HG03108 (cell line): ENCODE results near the gene MACROH2A1.

Experiments
- ATAC-seq: cut with Tn5 transposase; IDR thresholded peaks from one replicate; pipeline ENCODE4 v1.9.1; 2021; ENCODE audit warnings: moderate library complexity; ENCODE audit not compliant: unreplicated experiment

Gene MACROH2A1

DNA sequence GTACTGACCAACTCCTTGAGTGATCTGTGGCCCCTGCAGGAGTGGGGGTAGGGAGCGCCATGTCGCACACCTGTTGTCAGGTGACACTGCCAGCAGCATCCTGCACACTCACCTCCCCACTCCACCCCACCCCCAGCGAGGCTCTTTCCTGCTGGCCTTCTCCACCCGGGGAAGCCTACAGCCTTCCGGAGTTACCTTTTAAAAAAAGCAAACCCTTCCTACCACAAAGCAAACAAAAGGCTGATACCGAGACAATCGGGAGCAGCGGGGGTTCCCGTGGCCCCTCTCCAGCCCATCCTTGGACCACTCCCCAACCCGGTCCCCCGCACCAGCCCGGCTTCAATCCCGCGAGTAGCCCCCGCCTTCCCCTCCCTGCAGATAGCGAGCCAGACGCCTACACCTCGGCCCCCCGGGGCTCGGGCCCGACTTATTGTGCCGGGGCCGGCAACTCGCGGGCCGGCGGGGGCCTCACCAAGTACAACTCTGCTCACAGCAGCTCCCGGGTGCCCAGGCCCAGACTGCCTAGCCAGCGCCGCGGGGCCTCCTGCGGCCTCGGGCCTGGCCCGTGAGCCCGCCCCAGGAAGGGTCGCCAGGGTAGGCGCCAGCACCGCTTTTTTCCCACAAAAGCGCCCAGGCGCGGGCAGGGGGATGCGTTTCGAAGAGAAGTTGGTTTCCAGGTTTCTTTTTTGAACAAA lies 724 bp downstream of the MACROH2A1 start:
- ATAC-seq: peak; percentile 30

DNA sequence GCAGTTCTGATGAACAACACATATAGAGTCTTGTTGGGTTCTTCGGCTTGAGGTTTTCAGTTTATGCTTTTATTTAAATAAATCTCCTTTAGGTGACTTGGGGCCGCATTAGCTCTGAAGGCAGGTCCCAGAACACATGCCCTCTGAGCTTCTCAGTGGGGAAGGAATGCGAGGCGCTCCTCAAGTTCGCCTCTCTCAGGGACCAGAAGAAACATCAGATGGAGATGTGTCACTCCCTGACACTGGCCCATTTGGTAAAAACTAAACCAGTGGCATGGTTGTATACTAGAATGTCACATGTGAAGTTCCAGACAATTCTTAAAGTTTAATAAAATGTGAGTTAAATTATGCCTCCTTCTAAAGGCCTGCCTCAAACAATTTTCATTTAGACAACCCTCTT lies 1.9 kb downstream of the MACROH2A1 start:
- no peak for ATAC-seq

DNA sequence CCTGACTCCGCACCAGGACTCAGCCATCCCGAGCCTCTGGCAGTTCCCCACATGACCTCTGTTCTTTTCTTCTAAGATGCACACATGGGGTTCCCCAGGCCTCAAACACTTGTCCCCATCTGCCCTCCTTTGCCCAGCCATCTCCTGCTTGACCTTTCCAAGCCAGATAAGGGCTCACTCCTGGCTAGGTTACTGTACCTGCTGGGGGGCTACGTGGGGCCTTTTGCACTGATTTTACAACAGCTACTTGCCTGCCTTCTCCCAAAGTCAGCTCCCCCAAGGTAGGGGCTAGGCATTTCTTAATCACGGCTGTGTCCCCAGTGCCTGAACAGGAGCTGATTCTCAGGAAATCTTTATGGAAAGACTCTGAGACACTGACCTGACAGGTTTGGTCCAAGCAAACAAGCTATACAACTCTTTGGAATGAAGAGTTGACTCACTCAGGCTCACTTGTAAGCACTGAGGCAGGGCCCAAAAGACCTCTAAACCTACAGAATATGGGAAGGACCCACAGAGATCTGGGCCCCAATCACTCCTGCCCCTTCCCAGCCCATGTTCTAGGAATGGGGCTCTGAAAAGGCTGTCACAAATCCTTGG lies 2.5 kb downstream of the MACROH2A1 start:
- ATAC-seq: no peak

DNA sequence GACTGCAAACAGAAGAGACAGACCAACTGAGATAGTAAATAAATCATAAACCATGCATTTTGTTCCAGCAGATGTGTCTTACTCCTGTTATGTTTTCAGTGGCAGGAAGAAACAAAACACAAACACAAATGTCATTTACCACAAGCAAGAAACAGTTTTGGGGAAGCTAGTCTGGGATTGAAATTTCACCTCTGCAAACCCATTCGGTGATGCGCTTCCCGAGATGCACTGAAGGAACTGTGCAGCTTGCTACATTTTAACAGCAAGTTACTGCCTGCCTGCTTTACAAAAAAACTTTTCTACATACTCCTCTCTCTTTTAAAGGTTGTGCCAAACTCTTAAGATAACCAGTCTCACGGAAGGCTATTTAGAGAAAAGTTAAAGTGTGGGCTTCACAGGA lies 3.2 kb downstream of the MACROH2A1 start:
- no peak for ATAC-seq

DNA sequence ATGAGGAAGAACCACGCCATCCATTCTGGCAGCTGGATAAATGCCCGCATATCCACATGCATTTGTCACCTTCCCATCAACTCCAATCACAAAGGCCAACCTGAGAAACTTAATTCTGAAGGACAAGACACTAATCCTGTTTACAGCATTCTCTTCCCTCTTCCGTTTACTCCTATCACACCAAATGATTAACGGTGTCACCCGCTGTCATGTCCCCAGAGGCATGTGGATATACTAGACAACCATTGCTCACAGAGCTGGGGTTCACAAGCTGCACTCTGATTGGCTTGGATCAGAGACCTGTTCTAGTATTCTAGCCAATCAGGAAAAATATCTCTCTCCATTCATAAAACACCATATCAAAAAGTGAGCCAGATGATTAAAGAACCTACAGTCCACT lies 3.6 kb downstream of the MACROH2A1 start:
- ATAC-seq: no peak

DNA sequence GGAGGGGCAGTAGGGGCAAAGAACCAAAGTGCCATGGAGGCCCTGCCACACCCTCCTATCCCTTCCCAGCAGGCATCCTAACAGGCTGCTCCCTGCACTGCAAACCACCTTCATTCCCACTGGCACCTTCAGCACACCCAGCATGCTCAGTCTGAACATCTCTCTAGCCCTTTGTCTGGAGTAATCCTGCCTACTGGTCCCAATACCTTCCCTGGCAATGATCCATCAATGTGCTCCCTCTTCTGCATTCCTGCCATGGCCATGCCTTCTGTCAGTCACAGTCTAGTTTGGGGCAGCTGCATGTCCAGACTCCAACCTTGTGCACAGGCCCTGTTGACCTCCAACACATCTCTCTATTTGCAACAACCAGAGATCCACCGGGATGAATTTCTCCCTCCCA lies 4.9 kb downstream of the MACROH2A1 start:
- no peak for ATAC-seq

DNA sequence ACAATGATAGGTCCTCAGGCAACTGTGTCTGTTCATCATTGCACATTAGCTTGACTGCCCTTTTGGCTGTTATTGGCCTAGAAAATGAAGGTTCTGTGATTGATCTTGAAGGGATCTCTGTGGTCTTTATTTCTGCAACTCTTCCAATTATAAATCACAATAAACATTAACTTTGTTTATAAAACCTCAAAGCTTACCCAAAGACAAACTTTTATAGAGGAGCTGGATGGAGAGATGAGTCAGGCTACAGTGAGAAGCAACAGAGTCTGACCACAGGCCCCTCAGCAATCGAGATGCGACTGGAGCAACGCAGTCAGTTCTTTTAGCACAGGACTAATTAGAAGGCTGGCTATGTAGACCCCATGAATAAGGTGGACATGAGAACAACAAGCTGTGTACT lies 5.3 kb downstream of the MACROH2A1 start:
- ATAC-seq: no peak

DNA sequence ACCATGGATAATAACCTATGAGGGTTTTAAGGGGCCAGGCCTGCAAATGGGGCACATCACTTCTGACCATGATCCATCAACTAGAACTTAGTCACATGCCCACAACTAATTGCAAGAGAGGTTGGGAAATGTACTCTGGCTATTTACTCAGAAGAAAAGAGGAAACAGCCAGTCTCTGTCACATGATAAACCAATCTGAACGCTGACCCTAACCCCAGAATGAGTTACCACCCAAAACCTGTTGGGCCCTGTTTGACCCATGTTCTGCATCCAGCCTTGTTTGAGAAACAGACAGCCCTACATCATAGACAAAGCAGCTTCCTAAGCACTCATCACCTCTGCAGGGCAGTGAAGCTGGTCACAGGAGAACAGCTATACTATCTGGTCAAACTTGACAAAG lies 5.8 kb downstream of the MACROH2A1 start:
- ATAC-seq: no peak

DNA sequence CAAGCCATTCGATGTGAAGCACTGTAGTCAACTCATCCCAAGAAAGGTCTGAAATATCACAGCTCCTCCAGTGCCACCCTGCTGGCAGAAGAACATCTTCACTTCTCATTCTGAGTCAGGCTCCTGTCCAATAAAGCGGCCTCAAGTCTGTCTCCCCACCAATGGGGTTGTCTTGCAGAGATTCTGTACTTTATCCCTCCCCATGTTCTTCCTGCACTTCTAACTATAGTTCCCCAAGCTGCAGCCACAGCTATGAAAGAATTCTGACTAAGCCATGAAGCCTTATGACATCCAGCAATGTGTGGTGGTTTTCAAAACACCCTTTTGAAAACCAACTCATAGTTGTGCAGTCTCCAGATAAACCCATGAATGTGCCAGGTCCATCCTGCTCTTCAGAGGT lies 6.8 kb downstream of the MACROH2A1 start:
- ATAC-seq: no peak

DNA sequence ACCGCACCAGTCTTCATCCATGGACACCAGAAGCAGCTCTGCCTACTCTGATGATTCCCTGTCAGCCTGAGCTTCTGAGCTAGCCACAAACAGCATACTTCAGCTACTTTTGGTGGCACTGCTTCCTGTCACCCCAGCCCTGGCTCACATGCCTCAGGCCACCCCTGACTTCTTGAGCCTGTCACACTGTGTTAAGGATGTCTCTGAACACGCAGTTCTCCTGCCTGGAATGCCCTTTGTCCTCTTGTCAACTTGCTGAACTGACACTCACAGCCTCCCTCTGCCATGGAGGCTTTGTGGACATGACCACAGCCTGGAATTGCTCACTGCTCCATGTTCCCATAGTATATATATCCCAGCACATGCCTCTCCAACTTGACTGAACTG lies 7.2 kb downstream of the MACROH2A1 start:
- ATAC-seq: no peak

DNA sequence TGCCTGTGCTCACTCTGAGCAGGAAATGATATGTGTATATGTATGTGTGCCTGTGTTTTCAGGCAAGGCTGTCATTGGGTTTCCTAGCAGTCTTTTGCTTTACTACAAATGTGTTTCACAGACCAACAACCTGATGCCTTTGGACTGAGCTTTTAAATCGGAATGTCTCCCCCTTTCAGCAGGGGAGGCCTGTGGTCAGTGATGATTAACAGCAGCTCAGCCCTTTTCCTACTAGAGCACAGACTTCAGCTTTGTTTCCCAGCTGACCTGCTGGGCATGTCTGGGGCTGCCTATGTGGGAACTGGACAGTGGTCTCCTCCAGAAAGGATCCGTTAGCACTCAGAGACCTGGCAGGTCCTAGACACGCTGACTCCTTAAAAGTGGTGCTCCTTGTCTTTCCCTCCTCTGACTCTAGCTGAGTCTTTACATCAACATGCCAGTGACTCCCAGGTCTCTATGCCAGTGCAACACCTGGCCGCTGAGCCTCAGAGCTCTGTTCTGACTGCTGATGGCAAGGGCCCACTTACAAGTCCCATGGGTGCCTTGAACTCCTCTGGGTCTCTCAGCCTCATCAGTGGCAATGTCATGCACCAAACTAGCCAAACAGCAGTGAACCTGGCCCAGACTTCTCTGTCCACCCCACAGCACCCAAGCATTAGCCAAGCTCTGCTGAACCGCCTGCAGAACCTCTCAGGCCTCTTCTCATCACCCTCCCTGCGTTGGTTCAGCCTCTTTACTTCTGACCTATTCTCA lies 7.7 kb downstream of the MACROH2A1 start:
- no peak for ATAC-seq

DNA sequence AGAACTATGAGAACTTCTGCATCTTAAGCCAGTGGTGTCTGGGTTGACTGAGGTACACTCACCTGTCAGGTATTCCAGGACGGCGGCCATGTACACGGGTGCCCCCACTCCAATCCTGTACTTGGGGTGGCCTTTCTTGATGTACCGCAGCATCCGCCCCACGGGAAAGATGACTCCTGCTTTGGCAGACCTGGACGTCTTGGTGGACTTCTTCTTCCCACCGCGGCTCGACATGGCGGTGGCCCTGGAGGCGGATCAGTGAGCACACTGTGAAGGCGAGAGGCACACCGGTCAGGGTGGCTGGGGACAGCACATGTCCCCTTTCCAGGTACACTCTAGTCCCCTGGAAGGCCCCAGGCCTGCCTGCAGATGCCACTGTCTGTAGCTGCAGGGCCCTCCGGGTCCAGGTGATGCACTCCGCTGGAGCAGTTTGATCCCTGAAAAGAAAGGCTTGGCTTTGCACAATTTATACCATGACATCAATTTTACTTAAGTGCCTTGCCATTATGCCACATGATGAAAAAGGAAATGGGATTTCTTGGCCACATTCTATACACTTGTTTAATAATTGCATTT lies 10.1 kb downstream of the MACROH2A1 start:
- no peak for ATAC-seq

DNA sequence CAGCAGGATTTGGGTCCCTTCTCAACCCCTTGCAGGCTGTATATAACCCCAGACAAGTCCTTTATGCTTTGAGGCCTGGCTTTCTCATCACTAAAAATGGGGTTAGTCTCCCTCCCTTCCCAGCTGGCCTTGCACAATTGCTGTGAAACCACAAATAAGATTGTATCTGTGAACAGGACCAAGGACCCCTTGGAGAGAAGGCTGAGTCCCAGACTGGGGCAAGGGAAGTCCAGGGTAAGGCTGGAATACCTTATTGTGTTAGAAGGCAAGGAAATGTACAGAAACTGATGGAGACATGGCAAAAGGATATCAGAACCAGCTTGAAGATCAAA lies 11.4 kb downstream of the MACROH2A1 start:
- ATAC-seq: no peak

DNA sequence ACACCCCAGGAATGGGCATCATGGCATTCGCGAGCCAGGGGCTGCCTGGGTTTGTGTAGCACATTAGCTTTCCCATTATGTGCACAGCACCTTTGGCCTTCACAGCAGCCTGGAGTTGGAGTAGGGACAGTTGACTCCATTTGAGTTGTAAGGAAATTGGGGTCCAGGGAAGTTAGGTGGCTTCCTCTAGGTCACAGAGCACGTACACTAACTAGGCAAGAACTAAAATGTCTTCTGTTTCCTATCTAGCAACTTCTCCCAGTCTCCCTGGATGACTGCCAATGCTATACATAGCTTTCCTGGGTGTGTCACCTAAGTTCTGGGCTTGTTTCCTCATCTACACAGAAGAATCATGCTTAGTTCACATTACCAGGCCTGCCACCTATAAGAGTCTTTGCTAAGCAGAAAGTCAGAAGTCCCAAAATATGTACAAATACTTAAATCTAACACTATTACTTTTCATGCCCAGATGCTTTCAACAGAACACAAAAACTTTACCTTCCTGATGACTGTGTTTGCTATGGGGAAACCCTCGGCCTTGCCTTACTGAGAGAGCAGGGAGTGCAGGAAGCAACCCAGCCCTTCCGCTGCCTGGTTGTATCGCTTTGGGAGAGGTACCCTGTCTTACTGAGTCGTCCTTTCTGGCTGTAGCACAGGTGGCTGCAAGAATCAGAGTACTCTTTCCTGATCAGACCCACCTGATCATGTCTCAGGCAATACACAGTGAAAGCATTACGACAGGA lies 12.0 kb downstream of the MACROH2A1 start:
- ATAC-seq: no peak

DNA sequence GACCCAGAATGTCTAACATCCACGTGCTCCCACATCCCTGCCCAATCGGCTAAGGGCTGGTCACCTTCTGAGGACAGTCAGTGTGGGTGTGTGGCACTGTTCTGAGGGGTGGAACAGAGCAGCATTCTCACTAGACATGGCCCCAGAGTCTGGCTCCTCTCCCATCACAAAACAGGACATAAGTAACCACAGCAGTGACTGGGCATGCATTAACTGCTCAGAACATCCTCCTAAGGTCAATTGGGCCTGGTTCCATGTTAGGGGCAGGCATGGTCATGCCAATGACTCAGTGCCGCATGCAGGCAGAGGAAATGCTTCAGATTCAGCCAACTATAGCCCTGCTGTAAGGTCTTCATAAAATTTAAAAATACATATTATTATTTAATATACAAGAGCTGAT lies 12.9 kb downstream of the MACROH2A1 start:
- ATAC-seq: no peak

DNA sequence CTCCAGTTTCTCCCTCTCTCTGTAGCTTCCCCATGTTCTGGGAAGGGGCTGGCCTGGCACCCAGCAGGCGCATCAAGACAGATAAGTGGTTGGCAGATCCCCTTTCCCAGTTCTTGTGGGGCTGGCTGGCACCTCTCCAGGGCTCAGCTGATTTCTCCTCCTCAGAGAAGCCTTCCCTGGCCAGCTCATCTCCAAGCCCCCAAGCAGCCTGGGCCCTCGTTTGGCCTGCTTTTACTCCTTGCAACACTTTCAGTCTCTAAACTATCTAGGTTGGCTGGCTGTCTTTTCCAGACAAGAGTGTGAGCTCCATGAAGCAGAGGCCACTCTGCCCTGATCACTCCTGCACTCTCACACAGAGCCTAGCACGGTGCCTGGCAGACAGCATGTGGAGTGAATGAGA lies 13.5 kb downstream of the MACROH2A1 start:
- ATAC-seq: no peak

DNA sequence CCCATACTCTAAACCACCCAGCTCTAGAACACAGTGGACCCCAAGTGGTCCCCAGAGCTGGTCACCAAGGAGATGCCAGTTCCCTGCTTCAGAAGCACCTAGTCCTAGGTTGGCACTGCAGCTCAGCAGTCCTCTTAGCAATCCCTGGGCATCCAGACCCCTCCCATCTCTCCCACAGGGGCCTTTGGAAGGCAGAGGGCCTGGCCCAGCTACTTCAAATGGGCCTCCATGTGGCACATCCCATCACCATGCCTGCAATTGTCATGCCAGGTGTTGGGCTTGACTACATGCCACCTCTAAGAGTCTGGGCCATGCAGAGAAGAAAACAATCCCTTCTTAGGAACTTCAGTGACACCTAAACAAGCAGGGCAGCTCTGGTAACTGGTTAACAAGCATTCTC lies 14.1 kb downstream of the MACROH2A1 start:
- no peak for ATAC-seq

DNA sequence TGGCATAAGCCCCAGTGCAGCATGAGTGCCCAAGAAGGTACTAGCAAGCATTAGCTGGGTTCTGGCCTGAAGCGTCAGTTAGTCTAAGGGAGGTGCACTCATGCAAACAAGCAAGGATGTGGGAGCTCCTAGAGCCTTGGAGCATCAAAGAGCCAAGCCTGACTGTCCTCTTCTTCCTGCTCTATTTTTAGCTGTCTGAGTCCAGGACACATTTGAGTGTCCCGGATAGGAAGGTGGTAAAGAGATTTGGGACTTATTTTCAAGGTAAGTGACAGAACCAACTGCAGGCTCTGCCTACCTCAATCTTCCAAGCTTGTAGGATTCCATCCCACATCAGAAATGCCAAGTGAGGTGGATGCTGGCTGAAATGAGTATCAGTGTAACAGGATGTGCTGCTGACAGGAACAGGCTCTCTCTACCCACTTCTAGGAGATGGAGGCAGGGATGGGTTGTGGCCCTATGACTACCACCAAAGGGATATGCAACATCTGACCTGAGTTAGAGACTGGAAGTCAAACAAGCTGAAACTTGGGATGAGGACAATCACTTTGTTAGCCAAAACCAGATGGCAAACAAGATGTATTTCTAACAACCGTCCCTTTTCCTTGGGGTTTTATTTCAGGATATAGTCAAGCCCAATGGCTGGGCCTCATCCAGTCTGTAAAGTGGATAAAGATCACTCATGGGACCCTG lies 15.1 kb downstream of the MACROH2A1 start:
- ATAC-seq: no peak

DNA sequence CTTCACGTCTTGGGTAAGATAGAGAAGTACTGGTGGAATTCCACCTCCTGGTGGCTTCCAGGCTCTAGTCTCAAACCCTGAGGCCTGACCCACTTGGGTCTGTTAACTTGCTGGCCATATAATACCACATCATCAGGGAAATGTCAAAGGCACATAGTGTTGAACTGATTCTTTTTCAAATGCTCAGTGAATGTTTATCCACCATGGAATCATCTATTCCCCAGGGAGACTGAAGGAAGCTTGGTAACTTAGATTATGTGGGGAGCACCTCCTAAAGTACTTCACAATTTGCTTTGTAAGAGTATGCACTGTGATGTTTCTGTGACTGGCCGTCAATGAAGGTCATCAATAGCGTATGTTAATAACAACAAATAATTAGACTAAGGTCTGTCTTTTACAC lies 16.1 kb downstream of the MACROH2A1 start:
- ATAC-seq: no peak

DNA sequence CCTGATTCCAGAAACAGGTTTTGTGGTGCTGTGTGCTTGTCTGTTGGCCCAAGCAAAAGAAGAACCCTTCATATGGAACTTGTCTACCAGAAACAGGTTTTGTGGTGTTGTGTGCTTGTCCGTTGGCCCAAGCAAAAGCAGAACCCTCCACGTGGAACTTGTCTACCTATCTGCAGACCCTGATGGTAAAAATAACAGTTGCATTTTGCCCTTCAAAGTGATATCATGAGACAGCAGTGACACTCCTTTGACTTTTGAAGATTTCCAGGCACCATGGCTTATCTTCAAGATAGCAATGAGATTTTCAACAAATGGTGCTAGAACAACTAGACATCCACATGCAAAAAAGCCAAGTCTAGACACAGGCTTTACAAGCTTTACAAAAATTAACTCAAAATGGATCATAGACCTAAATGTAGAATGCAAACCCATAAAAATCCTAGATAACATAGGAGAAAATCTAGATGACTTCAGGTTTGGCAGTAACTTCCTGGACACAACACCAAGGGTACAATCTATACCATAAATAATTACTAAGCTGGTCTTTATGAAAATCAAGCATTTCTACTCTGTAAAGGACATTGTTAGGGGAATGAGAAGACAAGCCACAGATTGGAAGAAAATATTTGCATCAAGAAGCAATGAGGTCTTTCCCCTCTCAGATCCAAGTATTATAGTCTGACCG lies 16.8 kb downstream of the MACROH2A1 start:
- ATAC-seq: no peak
